Hematopoietic multipotent progenitor cell treated with erythropoietin and hydrocortisone succinate and interleukin-3 and kit ligand, for 15 days (in vitro differentiated cells): Measurements from ENCODE around the gene DAAM2.

Source experiments
- DNase-seq: peaks from one replicate; pipeline ENCODE4 v3.0.0-alpha.2; 2015; ENCODE audit warnings: low spot score

The DAAM2 gene

GRCh38 chr6:39819676-39820075, 27.5 kb downstream of the DAAM2 start:
- no peak for DNase-seq

- no peak for DNase-seq
These were observed 28.4 kb downstream of the DAAM2 start for GRCh38 chr6:39820553-39820952.

GRCh38 chr6:39821046-39821740, 29.0 kb downstream of the DAAM2 start:
- no peak for DNase-seq

- no peak for DNase-seq
These were observed 29.8 kb downstream of the DAAM2 start for GRCh38 chr6:39821742-39822532.

- DNase-seq = no peak
These were observed 31.0 kb downstream of the DAAM2 start for GRCh38 chr6:39822846-39823815.

GRCh38 chr6:39824030-39824926, 32.1 kb downstream of the DAAM2 start:
- no peak for DNase-seq

GRCh38 chr6:39829331-39829730, 37.2 kb downstream of the DAAM2 start:
- DNase-seq = no peak

- no peak for DNase-seq
These were observed 38.3 kb downstream of the DAAM2 start for GRCh38 chr6:39830444-39830843.

- DNase-seq = no peak
These were observed 39.5 kb downstream of the DAAM2 start for GRCh38 chr6:39831701-39832100.

- no peak for DNase-seq
These were observed 42.1 kb downstream of the DAAM2 start for GRCh38 chr6:39834278-39834677.

GRCh38 chr6:39834866-39835265, 42.7 kb downstream of the DAAM2 start:
- no peak for DNase-seq

- no peak for DNase-seq
These were observed 43.7 kb downstream of the DAAM2 start for GRCh38 chr6:39835821-39836295.

GRCh38 chr6:39836606-39837005, 44.4 kb downstream of the DAAM2 start:
- no peak for DNase-seq

- DNase-seq = no peak
These were observed 47.3 kb downstream of the DAAM2 start for GRCh38 chr6:39839445-39839844.

- DNase-seq = no peak
These were observed 48.6 kb downstream of the DAAM2 start for GRCh38 chr6:39840781-39841180.

- no peak for DNase-seq
These were observed 49.1 kb downstream of the DAAM2 start for GRCh38 chr6:39841291-39841690.

GRCh38 chr6:39841923-39842322, 49.7 kb downstream of the DAAM2 start:
- no peak for DNase-seq

- DNase-seq = no peak
These were observed 51.3 kb downstream of the DAAM2 start for GRCh38 chr6:39843305-39844020.

GRCh38 chr6:39844866-39845265, 52.7 kb downstream of the DAAM2 start:
- no peak for DNase-seq

- DNase-seq = no peak
These were observed 55.0 kb downstream of the DAAM2 start for GRCh38 chr6:39847221-39847620.

GRCh38 chr6:39848171-39848570, 56.0 kb downstream of the DAAM2 start:
- DNase-seq = no peak
